Measurements from ENCODE around the gene TSHZ2.

Gene TSHZ2

GRCh38 chr20:53157443-53158408 is 185.6 kb downstream of the TSHZ2 start:
- in situ Hi-C loops (cut with MboI; ENCODE audit: low sequenced_read_pairs): no loop called here

GRCh38 chr20:53159160-53159559 is 187.0 kb downstream of the TSHZ2 start:
- in situ Hi-C loops (cut with MboI; ENCODE audit: low sequenced_read_pairs): no loop called here

GRCh38 chr20:53161073-53161472 is 188.9 kb downstream of the TSHZ2 start:
- in situ Hi-C loops (cut with MboI; ENCODE audit: low sequenced_read_pairs): no loop called here

GRCh38 chr20:53161473-53161872 is 189.3 kb downstream of the TSHZ2 start:
- in situ Hi-C loops (cut with MboI; ENCODE audit: low sequenced_read_pairs): no loop called here

- in situ Hi-C loops (cut with MboI; ENCODE audit: low sequenced_read_pairs): no loop called here
Measured at GRCh38 chr20:53162251-53162835, 190.2 kb downstream of the TSHZ2 start.

- in situ Hi-C loops (cut with MboI; ENCODE audit: low sequenced_read_pairs): no loop called here
Measured at GRCh38 chr20:53163486-53163885, 191.3 kb downstream of the TSHZ2 start.

- in situ Hi-C loops (cut with MboI; ENCODE audit: low sequenced_read_pairs): no loop called here
Measured at GRCh38 chr20:53164072-53164471, 191.9 kb downstream of the TSHZ2 start.

GRCh38 chr20:53165452-53165851 is 193.3 kb downstream of the TSHZ2 start:
- in situ Hi-C loops (cut with MboI; ENCODE audit: low sequenced_read_pairs): no loop called here

- in situ Hi-C loops (cut with MboI; ENCODE audit: low sequenced_read_pairs): no loop called here
Measured at GRCh38 chr20:53168491-53168890, 196.3 kb downstream of the TSHZ2 start.

- in situ Hi-C loops (cut with MboI; ENCODE audit: low sequenced_read_pairs): no loop called here
Measured at GRCh38 chr20:53170196-53170595, 198.0 kb downstream of the TSHZ2 start.

- in situ Hi-C loops (cut with MboI; ENCODE audit: low sequenced_read_pairs): no loop called here
Measured at GRCh38 chr20:53171065-53171464, 198.9 kb downstream of the TSHZ2 start.

- in situ Hi-C loops (cut with MboI; ENCODE audit: low sequenced_read_pairs): no loop called here
Measured at GRCh38 chr20:53174454-53174853, 202.3 kb downstream of the TSHZ2 start.

GRCh38 chr20:53175135-53175780 is 203.1 kb downstream of the TSHZ2 start:
- in situ Hi-C loops (cut with MboI; ENCODE audit: low sequenced_read_pairs): no loop called here

GRCh38 chr20:53176134-53176533 is 204.0 kb downstream of the TSHZ2 start:
- in situ Hi-C loops (cut with MboI; ENCODE audit: low sequenced_read_pairs): no loop called here

- in situ Hi-C loops (cut with MboI; ENCODE audit: low sequenced_read_pairs): no loop called here
Measured at GRCh38 chr20:53177687-53178086, 205.5 kb downstream of the TSHZ2 start.

GRCh38 chr20:53179749-53180148 is 207.6 kb downstream of the TSHZ2 start:
- in situ Hi-C loops (cut with MboI; ENCODE audit: low sequenced_read_pairs): no loop called here

- in situ Hi-C loops (cut with MboI; ENCODE audit: low sequenced_read_pairs): no loop called here
Measured at GRCh38 chr20:53180928-53181362, 208.8 kb downstream of the TSHZ2 start.

- in situ Hi-C loops (cut with MboI; ENCODE audit: low sequenced_read_pairs): no loop called here
Measured at GRCh38 chr20:53181866-53182376, 209.8 kb downstream of the TSHZ2 start.

- in situ Hi-C loops (cut with MboI; ENCODE audit: low sequenced_read_pairs): no loop called here
Measured at GRCh38 chr20:53183181-53183580, 211.0 kb downstream of the TSHZ2 start.

- in situ Hi-C loops (cut with MboI; ENCODE audit: low sequenced_read_pairs): no loop called here
Measured at GRCh38 chr20:53186635-53187034, 214.5 kb downstream of the TSHZ2 start.

GRCh38 chr20:53187392-53188068 is 215.4 kb downstream of the TSHZ2 start:
- in situ Hi-C loops (cut with MboI; ENCODE audit: low sequenced_read_pairs): no loop called here

Data from hTERT RPE-1 (cell line).